ENCODE results near the gene ZNF879.

- TF ChIP-seq CTCF (conservative IDR thresholded peaks at IDR 0.05; ENCODE audit: low read depth, low read length), result no peak
- TF ChIP-seq EZH2 (IDR thresholded peaks at IDR 0.05; ENCODE audit: borderline replicate concordance, low read depth, low read length, poor library complexity, severe bottlenecking), result no peak
These were observed 31.2 kb upstream of the ZNF879 start for GRCh38 chr5:178992291-178992895.

Data from A673 (cell line).